Measurements from ENCODE around the gene PDE10A.
"Not testable (repeated sequence)": the region's sequence is repeated elsewhere in the genome, so short reads cannot be mapped to it uniquely, and the experiment has no call there.

PDE10A gene

DNA sequence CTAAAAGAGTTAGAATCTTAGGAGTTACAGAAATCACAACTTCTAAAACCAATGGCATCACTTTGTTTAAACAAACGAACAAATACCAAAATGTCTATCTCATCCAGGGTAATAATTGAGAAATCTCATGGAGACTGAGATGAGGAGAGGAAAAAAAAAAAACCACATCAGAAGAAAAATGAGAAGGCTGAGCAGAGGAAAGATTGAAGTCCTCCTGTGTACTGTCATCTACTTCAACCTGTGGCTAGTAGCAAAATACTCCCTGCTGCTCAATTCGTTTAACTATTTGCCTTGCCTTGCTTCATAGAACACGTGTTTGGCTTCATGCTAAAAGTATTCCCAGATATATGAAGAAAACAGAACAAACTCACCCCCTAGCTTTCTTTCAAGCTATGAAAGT, 143.7 kb downstream of the PDE10A start:
- no peak for DNase-seq

DNA sequence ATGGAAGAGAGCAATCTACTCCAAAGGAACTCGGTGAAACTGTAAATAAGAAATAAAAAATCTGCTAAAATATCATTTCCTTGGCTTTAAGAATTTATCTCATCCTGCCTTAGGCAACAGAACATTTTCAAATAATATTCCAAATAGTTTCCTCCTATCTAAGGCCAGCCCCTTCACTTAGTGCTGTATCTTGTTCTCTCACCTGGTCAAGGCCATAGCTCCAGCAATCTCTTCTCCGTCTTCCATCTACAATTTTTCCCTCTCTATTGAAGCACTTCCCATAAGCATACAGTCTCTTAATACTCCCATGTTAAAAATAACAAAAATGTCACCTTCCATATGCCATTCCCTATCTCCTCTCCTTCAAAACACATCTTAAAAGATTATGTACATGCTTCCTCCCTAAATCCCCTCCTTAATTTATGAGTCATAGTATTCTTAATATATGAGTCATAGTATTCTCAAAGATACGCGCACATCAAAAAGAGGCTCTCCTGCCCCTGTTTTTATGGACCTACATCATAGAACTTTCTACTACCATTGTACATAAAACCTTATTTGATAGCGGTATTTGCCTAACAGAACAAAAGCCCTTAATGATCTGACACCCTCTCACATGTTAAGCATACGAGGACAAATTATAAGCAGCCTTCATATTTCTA, 146.9 kb downstream of the PDE10A start:
- no peak for DNase-seq

DNA sequence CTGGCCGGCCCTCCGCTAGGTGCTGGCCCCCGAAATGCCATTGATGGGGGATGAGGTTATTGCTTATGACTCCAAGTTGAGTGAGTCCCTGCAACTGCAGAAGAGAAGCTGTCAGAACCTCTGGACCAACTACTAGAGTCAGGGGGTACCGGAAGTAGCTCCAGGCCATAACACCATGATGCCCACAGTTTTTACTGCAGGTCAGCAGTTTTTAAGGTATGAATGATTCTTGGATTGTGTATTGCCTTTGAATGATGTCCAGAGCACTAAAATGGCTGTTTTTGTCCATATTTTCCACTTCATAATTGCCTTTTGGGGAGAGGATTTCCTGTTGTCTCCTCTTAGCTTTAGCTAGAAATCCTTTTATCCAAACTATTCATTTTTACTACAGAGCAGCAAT, 148.4 kb downstream of the PDE10A start:
- DNase-seq: no peak

DNA sequence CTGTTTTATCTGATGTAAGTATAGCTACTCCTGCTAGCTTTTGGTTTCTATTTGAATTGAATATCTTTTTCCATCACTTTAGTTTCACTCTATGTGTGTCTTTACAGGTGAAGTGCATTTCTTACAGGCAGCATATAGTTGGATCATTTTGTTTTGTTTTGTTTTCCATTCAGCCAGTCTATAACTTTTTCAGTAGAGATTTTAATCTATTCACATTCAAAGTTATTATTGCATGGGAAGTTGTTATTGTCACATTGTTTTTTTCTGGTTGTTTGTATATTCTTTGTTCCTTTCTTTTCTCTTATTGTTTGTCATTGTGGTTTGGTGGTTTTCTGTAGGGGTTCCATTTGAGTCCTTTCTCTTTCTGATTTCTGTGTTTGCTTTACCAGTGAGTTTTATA, 151.2 kb downstream of the PDE10A start:
- DNase-seq: no peak

DNA sequence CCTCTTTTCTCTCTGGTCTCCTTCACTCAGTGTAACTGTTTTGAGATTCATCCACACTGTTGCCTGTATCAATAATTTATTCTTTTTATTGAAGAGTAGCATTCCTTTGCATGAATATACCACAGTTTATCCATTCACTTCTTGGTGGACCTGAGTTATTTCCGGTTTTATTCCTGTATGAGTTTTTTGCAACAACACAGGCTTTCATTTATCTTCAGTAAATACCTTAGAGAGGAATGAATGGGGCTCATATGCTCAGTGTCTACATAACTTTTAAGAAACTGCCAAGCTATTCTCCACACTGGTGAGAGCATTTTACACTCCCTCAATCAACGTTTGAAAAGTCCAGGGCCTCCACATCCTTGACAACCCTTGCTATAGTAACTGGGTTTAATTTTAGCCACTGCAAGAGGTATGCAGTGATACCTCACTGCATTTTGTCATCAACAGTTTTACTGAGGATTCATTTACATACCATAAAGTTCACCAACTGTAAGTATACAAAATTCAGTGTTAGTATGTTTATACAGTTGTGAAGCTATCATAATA, 154.6 kb downstream of the PDE10A start:
- no peak for DNase-seq

DNA sequence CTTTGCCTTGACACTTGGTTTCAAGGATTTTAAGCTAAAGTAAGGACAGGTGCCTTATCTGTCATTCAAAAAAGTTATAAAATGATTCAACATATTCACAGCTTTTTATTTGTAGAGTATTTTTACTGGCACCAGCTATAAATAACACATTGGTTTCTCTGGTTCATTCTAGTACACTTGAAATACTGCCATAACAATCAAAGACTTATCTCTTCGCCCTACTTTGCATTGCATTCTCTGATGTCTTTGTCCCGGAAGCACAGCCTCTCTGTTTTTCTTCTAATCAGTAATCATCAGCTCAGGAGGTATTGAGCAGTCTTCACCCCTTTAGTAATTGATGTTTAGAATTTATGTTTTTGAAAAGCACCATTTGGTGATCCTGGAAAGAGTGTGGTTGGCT, 156.4 kb downstream of the PDE10A start:
- no peak for DNase-seq

DNA sequence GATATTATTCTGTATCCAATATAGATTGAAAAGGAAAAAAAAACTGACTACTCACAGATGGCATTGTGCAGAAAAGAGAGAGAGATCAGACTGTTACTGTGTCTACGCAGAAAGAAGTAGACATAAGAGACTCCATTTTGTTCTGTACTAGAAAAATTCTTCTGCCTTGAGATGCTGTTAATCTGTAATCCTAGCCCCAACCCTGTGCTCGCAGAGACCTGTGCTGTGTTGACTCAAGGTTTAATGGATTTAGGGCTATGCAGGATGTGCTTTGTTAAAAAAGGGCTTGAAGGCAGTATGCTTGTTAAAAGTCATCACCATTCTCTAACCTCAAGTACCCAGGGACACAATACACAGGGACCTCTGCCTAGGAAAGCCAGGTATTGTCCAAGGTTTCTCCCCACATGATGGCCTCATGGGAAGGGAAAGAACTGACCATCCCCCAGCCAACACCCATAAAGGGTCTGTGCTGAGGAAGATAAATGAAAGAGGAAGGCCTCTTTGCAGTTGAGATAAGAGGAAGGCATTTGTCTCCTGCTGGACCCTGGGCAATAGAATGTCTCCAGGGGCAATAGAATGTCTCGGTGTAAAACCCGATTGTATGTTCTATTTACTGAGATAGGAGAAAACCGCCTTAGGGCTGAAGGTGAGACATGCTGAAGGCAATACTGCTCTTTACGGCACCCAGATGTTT, 162.7 kb downstream of the PDE10A start:
- DNase-seq: not testable (repeated sequence)

DNA sequence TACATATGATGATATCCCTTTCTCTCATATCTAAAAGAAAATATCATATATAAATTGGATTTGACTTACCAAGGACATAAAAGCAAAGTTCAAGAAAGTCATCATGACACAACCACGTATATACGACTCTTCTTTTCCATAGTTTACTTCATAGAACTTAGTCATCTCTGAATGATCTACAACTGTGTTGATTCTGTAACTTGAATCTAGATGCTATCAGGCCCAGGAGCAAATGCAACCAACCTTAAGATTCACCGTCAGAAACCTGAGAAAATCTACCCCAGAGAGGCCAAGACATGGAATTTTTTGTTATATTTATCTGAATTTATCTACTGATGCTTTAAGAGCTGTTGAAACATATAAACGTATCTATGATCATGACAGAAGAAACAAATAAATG, 165.6 kb downstream of the PDE10A start:
- no peak for DNase-seq

DNA sequence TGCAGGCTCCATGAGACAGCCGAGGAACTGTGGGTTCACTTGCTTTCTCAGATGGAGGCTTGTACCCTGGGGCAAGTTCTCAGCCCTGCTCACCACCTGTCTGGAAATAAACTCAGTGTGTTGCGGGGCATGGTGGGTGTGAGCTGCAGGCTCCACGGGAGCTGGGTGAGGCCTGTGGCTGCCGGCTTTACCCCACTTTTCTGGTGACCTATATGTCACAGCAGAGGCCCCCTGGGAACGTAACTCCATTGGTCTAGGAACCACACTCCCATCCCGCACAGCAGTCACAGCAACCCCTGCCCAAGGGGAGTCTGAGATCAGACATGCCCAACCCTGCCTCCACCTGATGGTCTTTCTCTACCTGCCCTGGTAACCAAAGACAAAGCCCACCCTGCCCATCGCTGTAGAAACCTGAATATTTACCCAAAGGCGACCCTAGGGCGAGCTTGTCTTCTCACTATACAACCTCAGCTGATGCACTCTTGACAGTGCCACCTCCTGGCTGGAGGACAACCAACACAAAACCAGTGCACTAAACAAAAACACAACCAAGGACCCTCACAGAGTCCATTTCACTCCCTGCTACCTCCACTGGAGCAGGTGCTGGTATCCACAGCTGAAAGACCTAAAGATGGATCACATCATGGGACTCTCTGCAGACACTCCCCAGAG, 174.3 kb downstream of the PDE10A start:
- no peak for DNase-seq

DNA sequence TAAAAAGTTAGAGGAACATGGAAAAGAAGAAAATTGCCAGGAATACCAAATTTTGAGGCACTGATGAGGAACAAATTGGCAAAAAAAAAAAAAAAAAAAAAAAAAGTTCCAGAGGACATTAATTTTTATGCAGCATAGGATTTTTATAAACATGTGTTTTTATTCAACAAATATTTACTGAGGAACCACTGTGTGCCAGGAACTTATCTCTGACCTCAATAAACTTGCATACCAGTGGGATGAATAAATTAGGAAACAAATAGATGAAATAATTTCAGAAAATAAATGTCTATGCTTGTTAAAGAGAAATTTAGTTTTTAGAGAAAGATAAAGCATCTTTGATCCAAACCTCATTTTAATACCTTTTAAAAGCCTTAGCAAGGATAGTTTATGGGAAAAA, 175.1 kb downstream of the PDE10A start:
- no peak for DNase-seq

DNA sequence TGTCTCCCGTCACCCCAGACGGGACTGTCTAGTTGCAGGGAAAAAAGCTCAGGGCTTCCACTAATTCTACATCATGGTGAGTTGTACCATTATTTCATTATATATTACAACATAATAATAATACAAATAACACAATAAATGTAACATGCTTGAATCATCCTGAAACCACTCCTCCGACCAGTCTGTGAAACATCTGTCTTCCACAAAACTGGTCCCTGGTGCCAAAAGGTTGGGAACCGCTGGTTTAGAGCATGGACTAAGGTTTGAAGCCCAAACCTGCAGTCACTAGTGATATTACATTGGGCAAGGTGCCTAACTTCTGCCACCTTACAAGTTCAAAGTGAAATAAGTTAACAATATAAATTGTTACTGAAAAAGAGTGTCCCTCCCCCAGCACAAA, 175.7 kb downstream of the PDE10A start:
- DNase-seq: no peak

DNA sequence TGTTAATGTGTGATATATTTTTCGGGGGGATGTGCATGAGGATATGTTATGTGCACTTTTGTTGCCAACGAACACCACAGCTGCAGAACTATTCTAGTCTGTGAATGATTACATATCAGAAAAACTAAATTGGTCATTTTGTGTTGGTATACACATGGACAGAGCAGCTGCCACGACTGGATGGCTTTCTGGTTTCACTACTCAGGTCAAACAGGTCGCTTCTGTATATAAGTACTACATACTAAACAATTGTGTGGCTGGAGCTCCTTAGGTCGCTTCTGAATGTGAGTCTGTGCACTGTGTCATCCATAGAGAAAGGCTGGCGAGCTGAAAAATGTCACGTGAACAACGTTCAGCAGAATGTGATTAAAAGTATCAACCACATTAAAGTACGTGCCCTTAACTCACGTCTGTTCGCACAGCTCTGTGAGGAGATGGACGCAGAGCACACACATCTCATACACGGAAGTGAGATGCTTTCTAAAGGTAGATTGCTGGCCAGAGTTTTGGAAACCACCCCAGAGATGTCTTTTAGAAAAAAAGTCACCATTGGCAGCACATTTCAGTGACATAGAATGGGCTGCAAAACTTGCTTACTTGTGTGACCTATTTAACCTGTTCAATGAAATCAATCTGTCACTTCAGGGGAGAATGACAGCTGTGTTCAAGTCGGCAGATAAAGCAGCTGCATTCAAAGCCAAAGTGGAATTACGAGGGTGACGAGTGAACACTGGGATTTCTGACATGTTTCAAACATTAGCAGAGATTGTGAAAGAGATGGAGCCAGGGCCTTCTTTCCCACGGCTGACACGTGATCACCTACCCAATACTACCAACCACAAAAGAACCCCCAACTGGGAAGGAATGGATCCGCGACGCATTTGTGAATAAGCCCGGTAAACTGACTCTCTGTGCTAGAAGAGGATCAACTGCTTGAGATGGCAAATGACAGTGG, 176.6 kb downstream of the PDE10A start:
- DNase-seq: no peak

DNA sequence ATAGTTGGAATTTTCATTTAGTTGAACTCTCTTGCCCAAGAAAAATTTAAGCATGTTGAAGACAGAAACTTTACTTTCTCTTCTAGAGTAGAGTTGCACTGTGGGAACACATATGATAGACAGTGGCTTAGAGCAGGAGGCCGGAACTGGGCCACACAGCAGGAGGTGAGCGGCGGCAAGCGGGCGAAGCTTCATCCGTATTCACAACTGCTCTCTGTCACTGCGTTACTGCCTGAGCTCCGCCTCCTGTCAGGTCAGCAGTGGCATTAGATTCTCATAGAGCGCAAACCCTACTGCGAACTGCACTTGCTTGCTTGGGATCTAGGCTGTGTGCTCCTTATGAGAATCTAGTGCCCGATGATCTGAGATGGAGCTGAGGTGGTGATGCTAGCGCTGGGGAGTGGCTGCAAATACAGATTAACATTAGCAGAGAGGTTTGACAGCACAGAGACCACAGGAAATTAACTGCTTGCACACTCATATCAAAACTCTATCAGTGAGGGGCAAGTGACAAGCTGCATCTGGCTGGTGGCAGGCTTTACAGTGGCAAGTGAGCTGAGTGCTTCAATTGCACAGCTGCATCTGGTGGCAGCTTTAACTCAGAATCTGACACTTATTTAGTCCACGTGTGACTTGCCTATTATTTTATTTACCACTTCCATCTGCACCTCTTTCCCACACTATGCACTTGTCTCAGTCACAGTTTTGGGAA, 178.7 kb downstream of the PDE10A start:
- DNase-seq: no peak

DNA sequence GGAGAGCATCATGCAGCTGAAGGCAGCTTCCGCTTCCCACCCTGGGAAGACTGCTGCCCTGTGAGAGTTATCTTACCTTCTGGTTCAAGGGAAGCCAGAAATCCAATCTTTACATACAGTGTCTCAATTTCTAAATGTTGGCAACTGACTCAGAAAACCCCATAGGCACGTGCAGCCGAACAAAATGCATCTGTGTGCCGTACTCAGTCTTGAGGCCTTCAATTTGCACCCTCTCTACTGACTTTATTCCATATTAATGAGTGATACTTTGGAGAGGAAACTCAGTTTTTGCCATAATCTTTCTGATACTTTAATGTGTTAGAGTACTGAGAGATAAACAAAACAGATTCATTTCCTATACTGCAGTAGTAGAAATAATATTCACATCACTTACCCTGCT, 181.1 kb downstream of the PDE10A start:
- no peak for DNase-seq

DNA sequence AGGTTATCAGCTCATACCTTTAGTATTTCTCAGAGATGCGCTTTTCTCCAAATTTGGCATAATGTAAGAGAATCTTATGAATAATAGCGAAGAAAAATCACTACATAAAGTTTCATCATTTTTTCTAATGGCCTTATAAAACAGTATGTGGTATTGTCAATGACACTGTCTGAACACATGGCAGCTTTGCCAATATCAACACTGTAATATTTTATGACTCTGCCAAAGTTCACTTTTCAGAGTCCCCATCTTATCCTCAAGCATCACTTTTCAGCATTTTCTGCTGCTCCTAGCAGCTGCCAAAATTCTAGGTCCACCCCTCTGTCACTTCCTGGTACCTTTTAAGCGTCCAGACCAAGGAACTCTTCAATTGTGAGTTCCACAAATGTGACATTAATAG, 182.1 kb downstream of the PDE10A start:
- DNase-seq: no peak

DNA sequence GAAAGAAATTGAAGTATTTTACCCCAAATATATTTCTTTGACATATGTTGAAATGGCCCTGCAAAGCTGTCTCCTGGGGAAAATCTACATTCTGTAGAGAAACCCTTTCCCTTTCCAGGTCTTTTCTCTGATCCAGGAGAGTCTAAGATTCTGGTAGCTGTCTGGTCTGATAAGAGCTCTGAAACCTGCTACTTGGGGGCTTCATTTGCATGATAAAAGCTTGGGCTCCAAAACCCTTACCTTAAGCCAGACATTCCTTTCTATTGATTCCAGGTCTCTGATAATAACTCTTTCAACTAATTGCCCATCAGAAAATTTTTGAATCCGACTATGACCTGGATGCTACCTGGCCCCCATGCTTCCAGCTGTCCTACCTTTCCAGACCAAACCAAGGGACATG, 184.5 kb downstream of the PDE10A start:
- DNase-seq: no peak

DNA sequence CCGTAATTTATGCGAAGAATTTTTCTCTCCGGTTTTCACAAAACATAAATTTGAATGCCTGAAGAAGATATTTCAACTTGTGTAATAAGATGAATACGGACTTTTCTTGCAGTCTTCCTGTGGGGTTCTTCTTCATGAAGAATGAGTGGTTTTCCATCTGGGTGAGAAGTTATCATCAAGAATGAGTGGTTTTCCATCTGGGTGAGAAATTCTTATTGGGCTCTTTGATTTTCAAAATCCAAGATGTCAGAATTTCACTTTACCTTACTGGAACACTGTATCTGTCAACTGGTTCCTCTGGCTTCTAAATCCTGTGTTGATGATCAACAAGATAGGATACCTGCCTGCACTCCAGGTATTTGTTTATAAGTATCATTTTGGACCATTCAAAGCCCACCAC, 193.6 kb downstream of the PDE10A start:
- DNase-seq: no peak

DNA sequence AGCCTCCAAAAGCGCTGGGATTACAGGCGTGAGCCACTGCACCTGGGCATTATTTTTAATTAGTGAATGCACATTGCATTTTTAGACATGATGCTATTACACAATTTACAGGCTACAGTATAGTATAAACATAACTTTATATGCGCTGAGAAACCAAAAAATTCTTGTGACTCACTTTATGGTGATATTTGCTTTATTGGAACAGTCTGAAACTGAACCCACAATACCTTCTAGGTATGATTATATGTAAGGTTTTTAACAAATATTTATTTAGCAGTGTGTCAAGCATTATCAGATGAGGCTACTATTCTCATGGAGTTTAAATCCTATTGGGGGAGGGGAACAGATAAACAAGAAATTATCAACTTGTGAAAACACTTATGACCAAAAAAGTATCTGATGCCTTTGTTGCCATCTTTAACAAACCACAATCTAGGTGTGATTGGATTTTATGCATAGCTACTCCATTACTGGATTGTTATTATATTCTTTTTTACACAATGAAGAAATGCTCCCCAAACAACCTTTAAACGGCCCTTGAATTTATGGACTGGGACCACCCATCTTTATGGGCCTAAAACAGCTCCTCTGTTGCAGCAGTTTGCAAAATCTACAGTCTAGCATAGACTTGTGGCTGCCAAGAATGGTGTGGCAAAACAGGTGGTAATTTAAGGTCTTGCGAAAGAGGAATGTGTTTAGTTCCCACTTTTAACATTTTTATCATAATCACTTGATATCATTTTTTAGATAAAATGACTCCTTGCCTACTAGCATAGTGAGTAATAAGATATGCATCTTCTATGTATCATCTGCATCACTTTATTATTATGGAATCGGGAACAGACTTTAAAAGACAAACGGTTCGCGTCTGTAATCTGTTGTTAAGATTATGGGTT, 194.5 kb downstream of the PDE10A start:
- no peak for DNase-seq

DNA sequence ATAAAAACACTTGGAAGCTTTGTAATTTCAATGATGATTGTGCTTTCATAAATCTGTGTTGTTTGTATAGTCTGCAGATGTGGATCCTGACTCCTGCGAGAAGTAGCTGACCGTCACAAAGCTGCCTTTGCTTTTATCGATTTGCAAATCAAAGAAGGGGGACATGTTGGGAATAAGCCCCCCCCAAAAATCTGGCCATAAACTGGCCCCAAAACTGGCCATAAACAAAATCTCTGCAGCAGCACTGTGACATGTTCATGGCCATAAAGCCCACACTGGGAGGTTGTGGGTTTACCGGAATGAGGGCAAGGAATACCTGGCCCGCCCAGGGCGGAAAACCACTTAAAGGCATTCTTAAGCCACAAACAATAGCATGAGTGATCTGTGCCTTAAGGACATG, 199.5 kb downstream of the PDE10A start:
- not testable (repeated sequence) for DNase-seq

DNA sequence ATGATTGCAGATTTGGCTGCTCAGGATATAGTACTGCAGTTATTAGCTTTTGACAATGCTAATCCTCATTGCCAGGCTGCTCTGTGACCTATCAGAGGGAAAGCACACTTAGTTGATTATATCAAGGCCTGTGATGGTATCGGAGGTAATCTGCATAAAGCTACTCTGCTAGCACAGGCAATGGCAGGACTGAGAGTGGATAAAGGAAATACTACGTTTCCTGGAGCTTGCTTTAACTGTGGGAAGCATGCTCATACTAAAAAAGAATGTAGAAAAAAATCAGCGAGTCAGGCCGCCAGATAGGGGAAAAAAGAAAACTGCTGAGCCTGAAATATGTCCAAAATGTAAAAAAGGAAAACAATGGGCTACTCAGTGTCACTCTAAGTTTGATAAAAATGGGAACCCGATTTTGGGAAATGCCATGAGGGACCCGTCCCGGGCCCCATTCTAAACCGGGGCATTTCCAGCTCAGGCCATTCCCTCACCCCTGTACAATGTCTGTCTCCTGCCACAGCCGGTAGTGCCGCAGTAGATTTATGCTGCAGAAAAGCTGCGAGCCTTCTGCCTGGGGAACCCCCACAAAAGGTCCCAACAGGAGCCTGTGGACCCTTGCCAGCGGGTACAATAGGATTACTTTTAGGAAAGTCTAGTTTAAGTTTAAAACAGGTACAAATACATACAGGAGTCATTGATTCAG, 203.3 kb downstream of the PDE10A start:
- not testable (repeated sequence) for DNase-seq

DNA sequence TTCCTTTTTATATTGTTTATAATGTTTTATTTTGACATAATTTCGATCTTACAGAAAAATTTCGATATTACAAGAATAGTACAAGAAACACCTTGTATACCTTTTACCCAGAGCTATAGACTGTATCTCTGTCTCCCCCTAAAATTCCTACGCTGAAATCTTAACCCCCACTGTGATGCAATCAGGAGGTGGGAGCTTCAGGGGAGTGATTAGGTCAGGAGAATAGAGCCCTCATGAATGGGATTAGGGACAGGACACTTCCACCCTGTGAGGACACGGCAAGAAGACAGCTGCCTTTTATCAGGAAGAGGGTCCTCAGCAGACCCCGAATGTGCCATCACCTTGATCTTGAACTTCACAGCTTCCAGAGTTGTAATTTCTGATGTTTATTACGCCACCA, 204.9 kb downstream of the PDE10A start:
- no peak for DNase-seq

Measured in NCI-H345 (cell line).